OCI-LY1 (cell line): Measurements from ENCODE around the gene CTDSP2.

Source experiments
- EZH2 ChIP-seq: fragments of 200-600 bp; sonication (generic), shearing (Covaris generic); IDR thresholded peaks from 2 replicates; pipeline ENCODE4 v1.8.0; 2017; ENCODE audit warnings: borderline replicate concordance, mixed run types, mild to moderate bottlenecking, antibody characterized with exemption, low read length, moderate library complexity, mixed read lengths
- TF ChIP-seq, protein P1 (sequence below): fragments of 200-600 bp; sonication (generic), shearing (Covaris generic); IDR thresholded peaks from 2 replicates; pipeline ENCODE4 v1.5.1; 2017; ENCODE audit warnings: mild to moderate bottlenecking, antibody characterized with exemption, low read length, moderate library complexity, mixed read lengths

GRCh38 chr12:57782608-57783465, 63.7 kb downstream of the CTDSP2 start, which contains the start of gene TSFM:
- TF ChIP-seq, protein P1, sequence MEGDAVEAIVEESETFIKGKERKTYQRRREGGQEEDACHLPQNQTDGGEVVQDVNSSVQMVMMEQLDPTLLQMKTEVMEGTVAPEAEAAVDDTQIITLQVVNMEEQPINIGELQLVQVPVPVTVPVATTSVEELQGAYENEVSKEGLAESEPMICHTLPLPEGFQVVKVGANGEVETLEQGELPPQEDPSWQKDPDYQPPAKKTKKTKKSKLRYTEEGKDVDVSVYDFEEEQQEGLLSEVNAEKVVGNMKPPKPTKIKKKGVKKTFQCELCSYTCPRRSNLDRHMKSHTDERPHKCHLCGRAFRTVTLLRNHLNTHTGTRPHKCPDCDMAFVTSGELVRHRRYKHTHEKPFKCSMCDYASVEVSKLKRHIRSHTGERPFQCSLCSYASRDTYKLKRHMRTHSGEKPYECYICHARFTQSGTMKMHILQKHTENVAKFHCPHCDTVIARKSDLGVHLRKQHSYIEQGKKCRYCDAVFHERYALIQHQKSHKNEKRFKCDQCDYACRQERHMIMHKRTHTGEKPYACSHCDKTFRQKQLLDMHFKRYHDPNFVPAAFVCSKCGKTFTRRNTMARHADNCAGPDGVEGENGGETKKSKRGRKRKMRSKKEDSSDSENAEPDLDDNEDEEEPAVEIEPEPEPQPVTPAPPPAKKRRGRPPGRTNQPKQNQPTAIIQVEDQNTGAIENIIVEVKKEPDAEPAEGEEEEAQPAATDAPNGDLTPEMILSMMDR, result peak; percentile 89
- TF ChIP-seq EZH2, result no peak
